ENCODE measurements around the gene CYP2D6.

- TF ChIP-seq, protein P1, sequence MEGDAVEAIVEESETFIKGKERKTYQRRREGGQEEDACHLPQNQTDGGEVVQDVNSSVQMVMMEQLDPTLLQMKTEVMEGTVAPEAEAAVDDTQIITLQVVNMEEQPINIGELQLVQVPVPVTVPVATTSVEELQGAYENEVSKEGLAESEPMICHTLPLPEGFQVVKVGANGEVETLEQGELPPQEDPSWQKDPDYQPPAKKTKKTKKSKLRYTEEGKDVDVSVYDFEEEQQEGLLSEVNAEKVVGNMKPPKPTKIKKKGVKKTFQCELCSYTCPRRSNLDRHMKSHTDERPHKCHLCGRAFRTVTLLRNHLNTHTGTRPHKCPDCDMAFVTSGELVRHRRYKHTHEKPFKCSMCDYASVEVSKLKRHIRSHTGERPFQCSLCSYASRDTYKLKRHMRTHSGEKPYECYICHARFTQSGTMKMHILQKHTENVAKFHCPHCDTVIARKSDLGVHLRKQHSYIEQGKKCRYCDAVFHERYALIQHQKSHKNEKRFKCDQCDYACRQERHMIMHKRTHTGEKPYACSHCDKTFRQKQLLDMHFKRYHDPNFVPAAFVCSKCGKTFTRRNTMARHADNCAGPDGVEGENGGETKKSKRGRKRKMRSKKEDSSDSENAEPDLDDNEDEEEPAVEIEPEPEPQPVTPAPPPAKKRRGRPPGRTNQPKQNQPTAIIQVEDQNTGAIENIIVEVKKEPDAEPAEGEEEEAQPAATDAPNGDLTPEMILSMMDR (IDR thresholded peaks at IDR 0.05), result no peak
- no peak for TF ChIP-seq POLR2A (IDR thresholded peaks at IDR 0.05)
Observed at GRCh38 chr22:42172773-42173172, 42.2 kb upstream of the CYP2D6 start.
